HCT116 (cell line): ENCODE data around the gene HMX1.

Source experiments
- ATF3 ChIP-seq: IDR thresholded peaks from 2 replicates; pipeline ENCODE4 v1.6.1; 2012
- CEBPB ChIP-seq: IDR thresholded peaks from 2 replicates; pipeline ENCODE4 v1.6.1; 2012; ENCODE audit warnings: low read depth
- CTCF ChIP-seq, 3 experiments: fragments of 200-600 bp in 1 of 3; sonication (generic) in 1 of 3; IDR thresholded peaks in 2 of 3; conservative IDR thresholded peaks in 1 of 3; 2 replicates each; pipeline ENCODE4 v1.5.1; 2012 to 2017; ENCODE audit warnings: low read depth in 2 of 3, low read length in 2 of 3, antibody characterized with exemption in 1 of 3, borderline replicate concordance in 1 of 3, control low read depth in 1 of 3, mild to moderate bottlenecking in 1 of 3, mixed read lengths in 1 of 3, mixed run types in 1 of 3, moderate library complexity in 1 of 3; ENCODE audit not compliant: insufficient read depth in 1 of 3
- EGR1 ChIP-seq: IDR thresholded peaks from 2 replicates; pipeline ENCODE4 v1.6.1; 2012; ENCODE audit warnings: low read depth
- ELF1 ChIP-seq: IDR thresholded peaks from 2 replicates; pipeline ENCODE4 v1.6.1; 2012; ENCODE audit warnings: low read depth, borderline replicate concordance
- EZH2 ChIP-seq: fragments of 200-600 bp; sonication (generic); IDR thresholded peaks from 2 replicates; pipeline ENCODE4 v1.6.1; 2017; ENCODE audit warnings: antibody characterized with exemption, mixed run types
- EZH2phosphoT487 ChIP-seq: fragments of 200-600 bp; IDR thresholded peaks from 2 replicates; pipeline ENCODE4 v1.6.1; 2018; ENCODE audit warnings: antibody characterized with exemption, borderline replicate concordance
- MAX ChIP-seq: IDR thresholded peaks from 2 replicates; pipeline ENCODE4 v1.6.1; 2012
- POLR2A ChIP-seq: IDR thresholded peaks from 2 replicates; pipeline ENCODE4 v1.7.0; 2011; ENCODE audit warnings: borderline replicate concordance; ENCODE audit not compliant: insufficient read depth, insufficient read length; ENCODE audit errors: extremely low read depth
- POLR2AphosphoS5 ChIP-seq: IDR thresholded peaks from 2 replicates; pipeline ENCODE4 v1.6.1; 2011; ENCODE audit warnings: mild to moderate bottlenecking, low read depth, low read length, moderate library complexity
- ZBTB33 ChIP-seq: IDR thresholded peaks from 2 replicates; pipeline ENCODE4 v1.6.1; 2011; ENCODE audit warnings: mild to moderate bottlenecking, low read length, moderate library complexity; ENCODE audit not compliant: insufficient replicate concordance; ENCODE audit errors: extremely low read depth

- TF ChIP-seq EGR1 (no peak), CTCF (IDR thresholded peaks at IDR 0.05 in 2 of 3, conservative IDR thresholded peaks at IDR 0.05 in 1 of 3; ENCODE audit: borderline replicate concordance in 1 of 3, insufficient read depth in 1 of 3, low read depth in 2 of 3, low read length in 2 of 3) (no peak), EZH2phosphoT487 (no peak), POLR2AphosphoS5 (no peak), EZH2 (no peak), MAX (no peak), POLR2A (no peak), ELF1 (no peak), ZBTB33 (no peak), ATF3 (no peak), CEBPB (no peak)
Observed at GRCh38 chr4:8914461-8915171, 43.0 kb upstream of the HMX1 start.
